Measurements from ENCODE around the gene TTC16.
"Not testable (repeated sequence)": the region's sequence is repeated elsewhere in the genome, so short reads cannot be mapped to it uniquely, and the experiment has no call there.

Gene TTC16

DNA sequence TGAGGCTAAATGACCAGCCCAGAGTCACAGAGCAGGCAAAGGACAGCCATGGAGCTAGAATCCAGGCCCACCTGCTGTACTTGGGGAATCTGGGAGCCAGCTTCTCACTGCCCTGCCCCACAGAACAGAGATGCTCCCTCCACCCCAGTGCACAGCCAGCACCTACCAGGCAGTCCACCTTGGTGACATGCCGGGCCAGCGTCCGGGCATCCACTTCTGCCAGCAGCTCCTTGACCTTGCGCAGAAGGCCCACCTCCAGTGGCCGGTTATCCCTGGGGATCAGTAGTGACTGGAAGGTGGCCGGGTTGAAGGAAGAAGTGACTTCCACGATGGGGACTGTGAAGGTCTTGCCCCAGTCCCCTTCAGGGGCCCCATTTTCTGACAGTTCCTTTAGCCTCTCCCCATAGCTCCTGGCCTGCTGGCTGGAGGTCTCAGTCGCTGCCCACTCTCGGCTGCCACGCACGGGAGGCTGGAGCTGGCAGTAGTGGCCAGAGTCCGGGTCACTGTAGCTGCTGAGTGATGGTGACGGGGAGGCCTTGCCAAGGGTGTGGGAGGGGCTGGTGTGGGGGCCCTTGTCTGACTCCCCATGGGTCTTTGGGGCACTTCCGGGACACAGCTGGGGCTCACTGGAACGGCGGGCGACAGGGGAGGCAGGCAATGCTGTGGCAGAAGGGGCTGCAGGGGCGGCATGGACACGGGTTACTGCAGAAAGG is 28.7 kb downstream of the TTC16 start:
- no peak for DNase-seq (ENCODE audit: low read depth)

DNA sequence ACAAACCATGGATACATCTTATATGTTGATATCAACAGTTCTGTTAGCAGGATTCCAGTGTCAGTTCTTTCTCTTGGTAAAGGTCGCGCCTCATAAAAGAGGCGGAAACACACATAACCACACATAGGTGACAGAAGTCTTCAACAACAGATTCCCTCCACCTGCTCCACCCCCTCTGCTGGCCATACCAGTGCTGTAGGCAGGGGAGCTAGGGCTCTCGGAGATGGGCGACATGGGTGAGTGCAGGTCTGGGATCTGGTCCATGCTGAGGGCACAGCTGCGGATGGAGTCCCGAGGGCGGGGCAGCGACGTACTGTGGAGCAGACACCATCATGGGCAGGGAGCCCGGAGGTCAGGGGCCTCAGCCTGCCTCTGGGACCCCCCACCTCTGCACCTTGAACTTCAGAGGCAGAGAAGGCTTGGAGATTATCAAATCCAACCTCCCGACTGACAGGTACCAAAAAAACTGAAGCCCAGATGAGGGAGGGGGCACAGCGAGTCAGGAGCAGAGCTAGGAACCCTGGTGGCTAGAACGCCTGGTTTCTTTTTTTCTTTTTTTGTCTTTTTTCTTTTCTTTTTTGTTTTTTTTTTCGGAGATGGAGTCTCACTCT is 31.2 kb downstream of the TTC16 start:
- no peak for DNase-seq (ENCODE audit: low read depth)

DNA sequence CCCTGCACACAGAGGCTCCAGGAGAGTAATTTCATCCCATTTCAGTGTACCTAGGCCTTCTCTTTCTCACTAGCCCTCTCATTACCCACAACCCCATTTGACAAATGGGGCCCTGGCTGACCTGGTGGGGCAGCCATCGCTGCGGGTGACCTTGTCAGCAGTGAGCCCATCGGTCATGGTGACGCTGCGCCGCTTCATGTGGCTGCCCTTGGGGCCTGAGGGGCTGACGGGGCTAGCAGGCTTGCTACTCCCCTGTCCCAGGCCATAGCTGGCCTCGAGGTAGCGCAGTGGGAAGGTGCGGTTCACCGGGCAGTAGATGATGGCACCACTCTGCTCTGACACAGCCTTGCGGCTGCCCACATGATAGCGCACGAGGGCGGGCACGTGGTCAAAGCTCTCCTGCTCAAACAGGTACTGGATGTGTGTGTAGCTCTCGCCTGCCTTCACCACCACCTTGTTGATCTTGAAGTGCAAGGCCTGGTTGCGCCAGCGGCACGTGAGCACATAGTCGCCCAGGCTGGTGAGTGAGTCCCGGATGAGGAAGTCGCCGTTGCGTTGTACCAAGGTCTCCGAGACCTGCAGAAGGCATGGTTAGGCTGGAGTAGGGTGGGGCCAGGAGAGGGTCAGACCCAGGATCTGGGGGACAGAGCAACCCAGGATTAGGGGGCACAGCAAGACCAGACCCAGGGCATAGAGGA is 33.4 kb downstream of the TTC16 start:
- DNase-seq (ENCODE audit: low read depth): no peak

DNA sequence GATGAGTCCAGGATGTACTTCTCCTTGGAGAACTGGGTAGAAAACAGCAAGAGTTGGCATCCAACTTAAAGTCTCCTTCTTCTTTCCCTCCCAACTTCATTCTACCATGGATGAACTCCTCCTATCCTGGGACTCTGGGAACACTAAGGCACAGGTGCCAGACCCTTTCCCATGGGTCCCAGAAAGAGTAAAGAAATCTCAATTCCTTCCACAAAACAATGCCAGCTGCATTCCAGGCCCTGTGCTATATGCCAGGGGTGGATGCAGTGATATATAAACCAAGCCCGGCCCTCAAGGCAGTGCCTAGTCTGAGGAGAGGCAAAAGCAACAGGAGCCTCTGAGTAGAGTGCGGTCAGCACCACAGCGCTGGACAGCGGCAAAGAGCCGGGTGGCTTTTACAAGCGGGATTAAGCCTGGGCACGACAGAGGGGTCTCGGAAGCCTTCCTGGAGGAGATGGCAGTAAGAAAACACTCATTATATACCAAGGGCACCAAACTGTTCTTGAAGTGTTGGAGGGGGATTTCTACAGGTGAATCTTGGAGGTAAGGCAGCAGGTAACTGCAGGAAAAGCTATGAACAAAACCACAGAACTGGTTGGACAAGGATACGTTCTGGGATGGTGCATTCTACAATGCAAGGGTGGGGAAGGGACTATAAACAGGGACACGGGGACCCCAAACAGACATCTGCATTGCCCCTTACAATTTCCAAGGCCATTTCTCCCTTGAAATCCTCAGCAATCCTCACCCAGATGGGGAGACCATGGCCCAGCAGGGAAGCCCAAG is 35.6 kb downstream of the TTC16 start:
- no peak for DNase-seq (ENCODE audit: low read depth)

DNA sequence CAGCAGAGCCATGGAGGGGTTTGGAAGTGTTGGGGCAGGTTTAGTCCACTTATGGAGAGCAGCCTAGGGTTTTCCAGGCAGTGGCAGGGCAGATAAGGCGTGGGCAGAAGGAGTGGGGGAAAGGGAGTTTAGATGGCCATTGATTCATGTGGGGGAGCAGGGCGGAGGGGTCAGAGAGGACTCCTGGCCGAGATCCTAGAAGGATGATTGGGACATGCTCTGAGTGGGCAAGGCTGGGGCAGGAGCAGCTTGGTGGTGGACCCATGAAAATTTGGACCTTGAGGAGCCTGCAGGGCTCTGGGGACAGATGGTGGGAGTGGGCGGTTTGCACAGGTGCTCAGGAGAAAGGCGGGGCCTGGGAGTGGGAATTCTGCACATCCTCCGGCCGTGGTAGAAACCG is 37.3 kb downstream of the TTC16 start:
- DNase-seq (ENCODE audit: low read depth): no peak

DNA sequence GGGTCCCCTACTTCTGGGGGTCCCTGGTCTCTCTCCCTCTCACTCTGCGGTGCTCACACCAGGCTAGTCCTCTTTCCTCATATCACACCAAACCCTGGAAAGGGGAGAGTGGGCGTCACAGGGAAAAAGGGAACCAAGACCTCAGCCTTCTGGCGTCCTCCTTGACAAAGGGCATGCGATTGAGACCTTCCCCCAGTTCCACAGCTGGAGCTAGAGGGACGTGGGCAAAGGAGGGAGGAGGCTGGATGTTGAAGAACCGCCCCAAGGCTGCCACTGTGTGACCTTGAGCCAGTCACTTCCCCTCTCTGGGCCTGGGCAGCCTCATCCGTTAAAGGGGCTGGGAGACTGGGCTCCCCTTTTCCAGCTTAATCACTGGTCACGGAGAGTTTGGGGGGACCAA is 37.7 kb downstream of the TTC16 start:
- DNase-seq (ENCODE audit: low read depth): no peak

DNA sequence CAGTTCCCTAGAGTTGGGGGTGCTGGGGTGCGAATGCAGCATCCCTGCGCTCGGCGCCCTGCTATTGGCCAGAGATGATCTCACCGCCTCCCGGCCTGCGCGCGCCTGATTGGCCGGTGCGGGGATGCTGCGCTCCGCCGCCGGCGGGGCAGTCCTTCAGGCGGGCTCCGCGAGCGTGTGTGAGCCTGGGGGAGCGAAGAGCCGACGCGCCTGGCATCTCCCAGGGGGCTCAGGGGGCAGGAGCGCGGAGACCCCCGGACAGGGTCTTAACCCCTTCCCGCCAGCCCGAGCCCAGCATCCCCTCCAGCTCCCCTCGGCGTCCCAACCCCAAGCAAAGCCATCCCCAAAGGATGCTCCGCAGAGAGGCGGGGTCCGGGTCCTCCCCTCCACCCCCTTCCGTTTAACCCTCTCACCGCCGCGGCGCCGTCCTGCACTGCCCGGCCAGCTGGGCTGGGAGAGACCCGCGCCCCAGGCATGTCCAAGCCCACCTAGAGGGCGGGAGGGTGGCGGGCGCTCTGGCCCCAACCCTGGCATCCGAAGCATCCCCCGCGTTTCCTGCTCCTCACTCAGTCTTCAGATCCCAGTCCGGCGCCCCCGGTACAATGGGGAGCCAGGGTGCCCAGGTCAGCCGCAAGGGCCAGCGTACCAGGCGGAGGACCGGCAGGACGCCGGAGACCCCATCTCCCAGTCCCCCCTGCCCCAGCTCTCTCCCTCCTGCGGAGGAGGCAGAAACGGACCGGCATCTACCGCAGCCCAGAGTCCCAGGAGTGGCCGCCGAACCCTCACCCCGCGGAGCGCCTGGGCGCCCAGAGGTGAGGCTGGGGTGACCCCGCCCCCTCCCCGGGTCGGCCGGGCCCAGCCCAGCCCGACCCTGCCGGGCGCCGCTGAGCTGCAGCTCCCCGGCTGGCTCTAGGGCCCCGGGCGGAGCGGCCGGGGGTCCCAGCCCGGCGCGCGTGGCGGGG is 38.5 kb downstream of the TTC16 start:
- no peak for DNase-seq (ENCODE audit: low read depth)

DNA sequence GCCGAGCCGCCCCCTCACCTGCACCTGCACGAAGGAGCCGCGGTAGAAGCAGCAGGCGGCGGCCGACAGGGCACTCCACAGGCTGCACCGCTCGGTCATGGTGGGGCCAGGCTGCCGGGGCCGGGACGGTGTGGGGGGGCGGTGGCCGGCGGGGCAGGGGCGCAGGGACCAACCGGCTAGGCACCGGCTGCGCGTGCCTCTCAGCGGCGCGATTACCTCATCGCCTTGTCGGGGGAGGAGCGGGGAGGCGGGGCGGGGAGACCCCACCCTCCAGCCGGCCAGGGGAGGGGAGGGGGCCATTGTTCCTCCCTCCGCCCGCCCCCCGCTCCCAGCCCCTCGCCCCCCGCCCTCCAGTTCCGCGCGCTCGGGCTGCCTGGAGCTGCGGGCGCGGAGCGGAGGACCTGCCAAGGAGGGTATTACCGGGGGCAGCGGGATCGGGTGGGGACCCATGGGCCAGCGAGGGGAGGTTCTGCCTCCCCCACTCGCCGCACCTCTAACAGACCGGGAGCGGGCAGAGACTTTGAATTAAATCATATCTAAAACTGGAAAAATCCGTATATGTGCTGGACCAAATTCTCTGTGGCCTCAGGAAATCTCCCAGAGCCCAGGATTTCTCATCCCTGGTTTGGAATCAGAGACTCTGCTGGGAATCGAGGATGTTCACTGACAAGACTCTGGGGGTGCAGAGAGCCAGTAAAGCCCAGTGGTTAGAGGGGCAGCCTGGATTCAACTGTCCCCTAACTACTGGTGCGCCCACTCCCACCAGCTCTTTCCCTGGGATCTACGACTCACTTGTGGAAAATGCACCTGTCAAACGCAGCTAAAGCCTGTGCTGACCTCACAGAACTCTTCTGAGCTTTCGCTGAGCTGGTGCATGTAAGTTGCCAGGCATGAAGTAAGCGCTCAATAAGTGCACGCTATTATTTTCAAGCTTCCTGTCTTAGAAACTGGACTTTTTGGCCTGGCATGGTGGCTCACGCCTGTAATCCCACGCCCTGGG is 39.5 kb downstream of the TTC16 start:
- no peak for DNase-seq (ENCODE audit: low read depth)

DNA sequence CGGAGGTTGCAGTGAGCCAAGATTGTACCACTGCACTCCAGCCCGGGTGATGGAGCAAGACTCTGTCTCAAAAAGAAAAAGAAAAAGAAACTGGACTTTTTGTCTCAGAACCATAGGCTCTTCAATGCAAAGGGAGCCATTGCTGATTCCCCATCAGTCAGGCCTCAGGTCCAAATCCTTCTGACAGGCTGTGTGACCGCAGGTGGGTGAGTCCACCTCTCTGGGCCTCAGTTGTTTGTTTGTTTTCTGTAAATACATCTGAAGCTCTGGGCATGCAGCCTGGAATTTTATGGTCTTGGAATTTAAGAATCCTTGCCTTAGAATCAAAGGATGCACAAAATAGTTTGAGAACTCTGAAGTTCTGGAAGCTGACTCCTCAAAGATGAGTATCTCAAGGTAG is 40.4 kb downstream of the TTC16 start:
- DNase-seq (ENCODE audit: low read depth): no peak

DNA sequence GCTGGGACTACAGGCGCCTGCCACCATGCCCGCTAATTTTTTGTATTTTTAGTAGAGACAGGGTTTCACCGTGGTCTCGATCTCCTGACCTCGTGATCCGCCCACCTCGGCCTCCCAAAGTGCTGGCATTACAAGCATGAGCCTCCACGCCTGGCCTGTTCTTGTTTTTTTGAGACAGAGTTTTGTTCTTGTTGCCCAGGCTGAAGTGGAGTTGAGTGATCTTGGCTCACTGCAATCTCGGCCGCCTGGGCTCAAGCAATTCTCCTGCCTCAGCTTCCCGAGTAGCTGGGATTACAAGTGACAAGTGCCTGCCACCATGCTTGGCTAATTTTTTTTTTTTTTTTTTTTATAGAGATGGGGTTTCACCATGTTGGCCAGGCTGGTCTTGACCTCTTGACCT is 40.9 kb downstream of the TTC16 start:
- DNase-seq (ENCODE audit: low read depth): not testable (repeated sequence)

DNA sequence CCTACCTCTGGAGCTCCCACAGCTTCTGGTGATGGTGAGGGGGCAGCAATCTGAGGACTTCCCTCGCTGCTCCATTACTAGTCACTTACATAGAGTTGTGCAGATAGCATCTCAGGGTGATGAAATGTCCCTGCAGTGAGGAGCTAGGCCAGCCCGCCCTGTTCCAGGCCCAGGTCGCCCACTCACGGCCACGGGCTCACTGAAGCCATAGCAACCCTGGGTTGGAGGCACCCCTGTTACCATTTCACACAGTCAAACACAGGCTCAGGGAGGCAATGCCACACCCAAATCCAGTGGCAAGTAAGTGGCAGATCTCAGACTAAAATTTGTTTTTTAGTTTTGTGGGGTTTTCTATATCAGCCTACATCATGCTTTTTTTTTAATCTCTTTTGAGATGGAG is 43.0 kb downstream of the TTC16 start:
- no peak for DNase-seq (ENCODE audit: low read depth)

DNA sequence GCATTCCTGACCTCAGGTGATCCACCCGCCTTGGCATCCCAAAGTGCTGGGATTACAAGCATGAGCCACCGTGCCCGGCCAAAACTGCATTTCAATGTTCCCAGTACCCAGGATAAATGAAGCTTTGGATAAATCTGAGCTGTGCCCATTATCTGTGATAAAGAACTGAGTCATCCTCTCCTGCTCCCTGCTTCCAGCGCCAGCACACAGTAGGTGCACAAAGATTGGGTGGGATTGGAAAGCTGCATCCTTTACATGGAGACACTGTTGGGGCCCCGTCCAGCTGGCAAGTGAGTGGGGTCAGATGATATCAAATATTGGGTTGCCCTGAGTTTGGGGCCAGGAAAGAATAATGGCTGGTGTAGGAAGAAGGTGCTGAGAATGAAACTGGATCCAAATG is 45.2 kb downstream of the TTC16 start:
- no peak for DNase-seq (ENCODE audit: low read depth)

DNA sequence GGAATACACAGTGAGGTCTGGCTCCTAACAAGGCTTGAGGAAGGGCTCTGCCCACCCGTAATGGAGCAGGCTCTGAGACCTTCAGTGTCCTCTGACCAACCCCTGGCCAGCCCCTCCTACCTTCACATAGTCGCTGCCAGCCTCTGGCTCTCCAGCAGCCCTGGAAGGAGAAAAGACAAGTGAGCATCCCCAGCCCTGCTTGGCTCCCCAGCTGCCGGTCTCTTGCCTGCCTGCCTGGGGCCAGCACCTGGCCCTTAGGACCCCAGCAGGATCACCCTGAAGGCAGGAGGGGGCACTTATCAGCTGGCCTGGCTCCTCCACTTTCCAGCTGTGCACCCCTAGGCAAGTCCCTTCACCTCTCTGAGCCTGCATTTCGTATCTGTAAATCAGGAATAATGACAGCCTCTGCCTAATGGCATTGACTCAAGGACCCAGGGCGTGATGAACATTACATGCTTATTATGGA is 45.6 kb downstream of the TTC16 start:
- DNase-seq (ENCODE audit: low read depth): no peak

DNA sequence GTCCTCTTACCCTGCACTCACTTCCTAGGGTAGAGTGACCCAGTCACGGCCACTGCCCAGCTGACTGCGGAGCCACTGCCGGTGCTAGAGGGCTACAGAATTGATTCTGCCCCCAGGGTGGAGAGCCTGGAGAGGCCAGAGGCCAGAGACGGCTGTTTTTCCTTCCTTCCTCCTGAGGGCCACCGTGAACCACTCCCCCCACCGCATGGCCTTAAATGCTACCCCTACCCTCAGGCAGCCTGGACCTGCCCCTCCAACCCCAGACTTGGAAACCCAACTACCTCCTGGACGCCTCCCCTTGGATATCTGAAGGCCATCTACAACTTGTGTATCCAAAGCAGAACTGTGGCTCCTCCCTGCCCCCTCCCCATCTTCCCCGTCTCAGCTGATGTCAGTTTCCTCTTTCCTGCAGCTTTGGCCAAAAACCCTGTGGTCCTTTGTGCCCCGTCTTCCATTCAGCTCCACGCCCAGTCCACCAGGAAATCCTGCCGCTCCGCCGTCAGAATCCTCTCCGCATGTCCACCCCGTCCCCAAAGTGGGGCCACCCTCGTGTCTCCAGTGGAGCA is 46.3 kb downstream of the TTC16 start:
- no peak for DNase-seq (ENCODE audit: low read depth)

DNA sequence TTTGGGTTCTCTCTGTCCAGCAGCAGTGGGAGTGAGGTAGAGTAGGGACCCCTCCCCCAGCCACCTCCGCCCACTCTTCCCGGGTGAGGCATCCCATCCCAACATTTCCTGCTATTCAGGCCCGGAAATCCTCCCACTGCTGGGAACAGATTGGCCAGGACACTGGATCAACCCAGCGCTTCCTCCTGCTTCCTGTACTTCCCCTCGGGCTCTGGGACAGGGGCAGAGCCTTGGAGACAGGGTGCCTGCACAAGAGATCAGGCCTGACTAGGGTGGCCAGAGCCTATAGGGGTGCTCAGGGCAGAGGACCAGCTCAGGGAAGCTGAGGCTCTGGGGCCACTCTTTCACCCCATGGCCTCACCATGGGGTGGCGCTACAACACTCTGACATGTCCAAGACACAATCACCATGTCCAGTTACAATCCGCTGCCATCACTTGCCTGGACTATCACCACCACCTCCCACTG is 48.1 kb downstream of the TTC16 start:
- DNase-seq (ENCODE audit: low read depth): no peak

DNA sequence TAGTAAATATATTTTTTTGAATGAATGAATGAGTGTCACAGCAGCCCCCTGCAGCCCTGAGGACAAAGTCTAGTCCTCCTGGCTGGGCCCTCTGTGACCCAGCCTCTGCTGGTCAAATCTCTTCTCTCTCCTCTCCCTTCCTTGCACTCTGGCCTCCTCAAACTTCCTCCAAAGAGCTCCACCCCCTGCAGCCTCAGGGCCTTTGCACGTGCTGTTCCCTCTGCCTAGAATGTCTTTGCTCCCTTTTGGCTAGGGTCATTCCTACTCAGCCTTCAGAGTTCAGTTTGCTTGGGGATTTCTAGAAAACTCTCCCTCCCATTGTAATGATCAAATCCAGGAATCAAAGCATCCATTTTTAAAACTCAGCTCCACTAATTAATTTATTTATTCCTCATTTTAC is 49.5 kb downstream of the TTC16 start:
- no peak for DNase-seq (ENCODE audit: low read depth)

DNA sequence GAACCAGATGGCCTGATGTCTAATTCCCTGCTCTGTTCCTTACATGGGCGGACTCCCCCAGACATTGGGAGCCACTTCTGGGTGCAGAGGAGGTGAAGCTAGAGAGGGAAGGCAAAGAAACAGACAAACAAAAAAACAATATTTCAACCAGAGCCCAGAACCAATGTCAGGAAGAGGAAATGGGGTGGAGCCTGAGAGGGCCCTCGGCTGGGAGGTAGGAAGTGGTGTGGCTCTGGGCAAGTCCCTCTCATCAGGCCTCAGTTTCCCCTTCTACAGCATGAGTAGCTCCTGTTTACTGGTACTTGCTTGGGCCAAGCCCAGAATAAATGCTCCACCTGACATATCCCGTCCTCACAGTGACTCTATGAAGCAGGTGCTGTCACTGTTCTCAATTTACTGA is 51.5 kb downstream of the TTC16 start:
- no peak for DNase-seq (ENCODE audit: low read depth)

DNA sequence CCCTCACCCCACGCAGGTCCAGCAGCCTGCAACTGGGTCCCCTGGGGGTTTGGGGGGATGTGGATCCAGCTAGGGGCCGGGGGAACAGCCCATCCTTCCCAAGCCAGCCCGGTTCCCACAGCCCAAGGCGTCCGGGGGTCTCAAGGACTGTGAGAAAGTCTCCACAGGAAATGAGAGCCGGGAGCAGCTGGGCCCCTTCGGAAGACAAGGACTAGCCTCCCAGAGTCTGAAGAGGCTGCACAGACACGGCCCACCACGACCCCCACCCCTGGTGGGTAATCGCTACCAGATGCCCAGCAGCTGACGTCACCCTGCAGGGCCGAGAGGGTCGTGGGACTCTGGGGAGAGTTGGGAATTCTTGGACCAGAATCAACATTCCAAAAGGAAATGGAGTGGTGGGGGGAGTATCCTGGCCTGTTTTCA is 52.0 kb downstream of the TTC16 start:
- DNase-seq (ENCODE audit: low read depth): no peak

DNA sequence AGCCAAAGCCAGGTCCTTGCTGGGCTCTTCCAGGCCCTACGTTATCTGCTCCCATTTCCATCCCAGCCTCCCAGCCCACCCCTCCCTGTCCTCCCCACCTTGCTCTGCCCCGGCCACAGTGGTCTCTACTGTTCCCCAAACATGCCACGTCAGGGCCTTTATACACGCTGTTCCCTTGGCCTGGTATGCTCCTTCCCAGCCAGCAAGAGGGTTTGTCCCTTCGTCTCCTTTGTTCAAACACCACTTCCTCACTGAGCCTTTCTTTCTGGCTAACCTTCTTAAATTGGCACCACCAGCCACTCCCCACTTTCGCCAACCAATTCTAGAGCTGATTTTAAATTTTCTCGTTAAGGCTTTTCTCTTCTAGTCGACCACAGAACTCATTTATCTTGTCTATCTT is 52.8 kb downstream of the TTC16 start:
- DNase-seq (ENCODE audit: low read depth): no peak

DNA sequence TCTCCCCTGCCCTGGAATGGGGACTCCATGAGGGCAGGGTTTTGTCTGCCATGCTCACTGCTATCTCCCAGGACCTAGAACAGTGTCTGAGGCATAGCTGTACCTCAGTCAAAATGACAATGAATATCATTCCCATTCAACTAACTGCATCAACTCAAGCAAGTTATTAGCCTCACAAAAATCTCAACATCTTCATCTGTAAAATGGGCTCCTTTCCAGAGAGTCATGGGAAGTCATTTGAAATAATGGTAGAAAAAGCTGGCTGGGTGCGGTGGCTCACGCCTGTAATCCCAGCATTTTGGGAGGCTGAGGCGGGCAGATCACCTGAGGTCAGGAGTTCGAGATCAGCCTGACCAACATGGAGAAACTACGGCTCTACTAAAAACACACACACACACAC is 53.2 kb downstream of the TTC16 start:
- DNase-seq (ENCODE audit: low read depth): no peak

Data from T follicular helper cell (primary cell).